Gastroesophageal sphincter (tissue), 4 donors: ENCODE results near the gene PDIA5. TPM values are rescaled to one million over a fixed set of nuclear protein-coding genes. Genes with fewer than 3 reads are reported as not detected.
A peak's percentile ranks its signal among the peaks of the same experiment; 100 is the strongest.

Source experiments
- ATAC-seq: fragments of 150-250 bp; one replicate; pipeline ENCODE4 v1.9.1; 2016; ENCODE audit warnings: mild to moderate bottlenecking, moderate library complexity
- H3K27ac ChIP-seq, 4 donors: fragments of 200-600 bp; sonication (generic) in 3 of 4; 1 replicate in 3 of 4; 2 replicates in 1 of 4; pipeline ENCODE4 v1.5.1; 2016 to 2019
- H3K27me3 ChIP-seq: fragments of 200-600 bp; sonication (generic); one replicate; pipeline ENCODE4 v1.5.1; 2019
- H3K36me3 ChIP-seq, 2 donors: fragments of 200-600 bp; sonication (generic); one replicate each; pipeline ENCODE4 v1.5.1; 2019; ENCODE audit warnings: control low read depth in 1 of 2
- H3K4me1 ChIP-seq, 3 donors: fragments of 200-600 bp; sonication (generic); 1 replicate in 2 of 3; 2 replicates in 1 of 3; pipeline ENCODE4 v1.5.1; 2016 to 2019; ENCODE audit warnings: control low read depth in 2 of 3
- H3K4me3 ChIP-seq, 2 donors: fragments of 200-600 bp; sonication (generic); one replicate each; pipeline ENCODE4 v1.5.1; 2019; ENCODE audit warnings: mild to moderate bottlenecking in 1 of 2, moderate library complexity in 1 of 2
- H3K9me3 ChIP-seq, 3 donors: fragments of 200-600 bp; sonication (generic); one replicate each; pipeline ENCODE4 v1.5.1; 2017 to 2019; ENCODE audit warnings: control low read depth in 2 of 3
- CTCF ChIP-seq, 4 experiments: fragments of 200-600 bp in 2 of 4; fragments of 450-650 bp in 2 of 4; sonication (generic) in 1 of 4; IDR thresholded peaks; one replicate each; pipeline ENCODE4 v1.5.1; 2017 to 2019; ENCODE audit warnings: antibody characterized with exemption in 4 of 4, mild to moderate bottlenecking in 2 of 4, moderate library complexity in 2 of 4
- EP300 ChIP-seq: sonication (generic); formaldehyde crosslinking; IDR thresholded peaks from one replicate; pipeline ENCODE4 v1.6.1; 2017; ENCODE audit warnings: antibody characterized with exemption, mild to moderate bottlenecking
- POLR2A ChIP-seq, 2 donors: fragments of 450-650 bp; IDR thresholded peaks; one replicate each; pipeline ENCODE4 v1.6.1; 2017; ENCODE audit warnings: antibody characterized with exemption in 2 of 2, mild to moderate bottlenecking in 2 of 2, moderate library complexity in 1 of 2
- POLR2AphosphoS5 ChIP-seq: sonication (generic); formaldehyde crosslinking; IDR thresholded peaks from one replicate; pipeline ENCODE4 v1.6.1; 2017; ENCODE audit warnings: antibody characterized with exemption
- WGBS, 2 donors: methylation state at CpG; one replicate each; pipeline ENCODE4 v1.1.5; 2018; ENCODE audit warnings: low coverage in 1 of 2; 5-methylcytosine and 5-hydroxymethylcytosine counted together
- total RNA-seq, 4 donors: library from RNA; depleted of rRNA; stranded (reverse); fragments of >200 nt; gene quantifications; one replicate each; pipeline ENCODE4 v1.1.0, GENCODE V29; 2016

Gene PDIA5
- total RNA-seq, 4 donors from 2014 or later = 9.0 to 19.8 (median 16.9) TPM

- H3K27ac ChIP-seq = peak overlapping the region; percentile 35 to 95 (median 86)
- no peak for TF ChIP-seq POLR2AphosphoS5
- TF ChIP-seq CTCF (IDR thresholded peaks at IDR 0.05) = no peak
- TF ChIP-seq POLR2A (IDR thresholded peaks at IDR 0.05) = no peak
- no peak for TF ChIP-seq EP300
- WGBS, 2 donors = 3% methylated on average over 6 of the region's 6 CpGs; no CpG with 5 or more reads in 1 of the 2 donors
- H3K36me3 ChIP-seq = no peaks in the 10 kb centered on the region
- no peaks in the 10 kb centered on the region for H3K9me3 ChIP-seq
- H3K27me3 ChIP-seq = no peaks in the 10 kb centered on the region
- H3K4me3 ChIP-seq = peak overlapping the region; percentile 70 to 82
- ATAC-seq = no peak
- H3K4me1 ChIP-seq = peaks cover 3 to 21% (median 8%) of the 10 kb centered on the region in 3 donors
These were observed 134.4 kb downstream of the PDIA5 start for GRCh38 chr3:123201223-123201556.

- no peak for TF ChIP-seq CTCF (IDR thresholded peaks at IDR 0.05)
- TF ChIP-seq EP300 = no peak
- TF ChIP-seq POLR2A (IDR thresholded peaks at IDR 0.05) = peak; percentile 75 to 77
- peak; percentile 86 for TF ChIP-seq POLR2AphosphoS5
- peak within 1 kb of the TSS; percentile 66 to 95 (median 86) for H3K27ac ChIP-seq
- H3K4me3 ChIP-seq = peak within 1 kb of the TSS; percentile 70 to 82
- peaks cover 3 to 21% (median 8%) of the 10 kb centered on the region in 3 donors for H3K4me1 ChIP-seq
- no peaks in the 10 kb centered on the region for H3K9me3 ChIP-seq
- no peaks in the 10 kb centered on the region for H3K27me3 ChIP-seq
- H3K36me3 ChIP-seq = no peaks in the 10 kb centered on the region
- peak; percentile 99 for ATAC-seq
- WGBS, 2 donors = no CpG with 5 or more reads among the region's 60 CpGs
These were observed 135.0 kb downstream of the PDIA5 start, which contains the start of gene SEC22A for GRCh38 chr3:123201557-123202427. Gene SEC22A (plus strand): TSS chr3:123201943. CDS start chr3:123209218, 7,275 bp downstream.

- Histone ChIP-seq H3K36me3 (no peaks in the 10 kb centered on the region), H3K4me1 (peaks cover 3 to 21% (median 8%) of the 10 kb centered on the region in 3 donors), H3K9me3 (no peaks in the 10 kb centered on the region), H3K27ac (peak overlapping the region; percentile 66 to 95 (median 86)), H3K27me3 (no peaks in the 10 kb centered on the region), H3K4me3 (peak overlapping the region; percentile 70 to 82)
- TF ChIP-seq POLR2A (IDR thresholded peaks at IDR 0.05) (no peak), POLR2AphosphoS5 (no peak), EP300 (no peak), CTCF (IDR thresholded peaks at IDR 0.05) (no peak)
- ATAC-seq = no peak
- 0% methylated on average over 2 of the region's 7 CpGs; no CpG with 5 or more reads in 1 of the 2 donors for WGBS, 2 donors
These were observed 135.6 kb downstream of the PDIA5 start for GRCh38 chr3:123202451-123202850.

Other genes starting within 250 kb of the PDIA5 start
- under 1 TPM in 3 of 4 donors, not detected in 1; 0.31 to 0.69 (median 0.32) TPM for gene SEMA5B, start 39.3 kb upstream of the PDIA5 start, total RNA-seq
- gene SEC22A, start 134.9 kb downstream of the PDIA5 start, total RNA-seq = 10 to 100 TPM; 17.3 to 32.2 (median 23.9) TPM